H9 (cell line): ENCODE results near the gene GPC6. TPM values are rescaled to one million over a fixed set of nuclear protein-coding genes. Genes with fewer than 3 reads are reported as not detected.

ENCODE experiments used
- DNase-seq: peaks from one replicate; pipeline ENCODE4 v3.0.0-alpha.2; 2017
- H2AFZ ChIP-seq: one replicate; pipeline ENCODE4 v1.6.1; 2013; ENCODE audit warnings: mild to moderate bottlenecking, low read length, control low read depth, moderate library complexity
- H2AK5ac ChIP-seq: 2 replicates; pipeline ENCODE4 v1.6.1; 2013; ENCODE audit warnings: low read length, control low read depth, mixed read lengths; ENCODE audit not compliant: insufficient read length
- H2BK120ac ChIP-seq: one replicate; pipeline ENCODE4 v1.6.1; 2013; ENCODE audit warnings: low read depth, mild to moderate bottlenecking, low read length, control low read depth, inconsistent platforms; ENCODE audit not compliant: poor library complexity, severe bottlenecking
- H2BK12ac ChIP-seq: 2 replicates; pipeline ENCODE4 v1.6.1; 2013; ENCODE audit warnings: low read length, control low read depth, mixed read lengths, low read depth; ENCODE audit not compliant: insufficient read length
- H2BK15ac ChIP-seq: 2 replicates; pipeline ENCODE4 v1.6.1; 2013; ENCODE audit warnings: low read depth, low read length, control low read depth
- H2BK20ac ChIP-seq: one replicate; pipeline ENCODE4 v1.6.1; 2013; ENCODE audit warnings: low read depth, mild to moderate bottlenecking, low read length, control low read depth, inconsistent platforms; ENCODE audit not compliant: poor library complexity, severe bottlenecking
- H2BK5ac ChIP-seq: 2 replicates; pipeline ENCODE4 v1.6.1; 2013; ENCODE audit warnings: low read length, control low read depth, mixed read lengths; ENCODE audit not compliant: insufficient read length
- H3K14ac ChIP-seq: 2 replicates; pipeline ENCODE4 v1.6.1; 2013; ENCODE audit warnings: low read length, control low read depth; ENCODE audit not compliant: insufficient read depth
- H3K18ac ChIP-seq: 2 replicates; pipeline ENCODE4 v1.6.1; 2013; ENCODE audit warnings: low read depth, mild to moderate bottlenecking, mixed read lengths, low read length, control low read depth; ENCODE audit not compliant: insufficient read length
- H3K23ac ChIP-seq: 2 replicates; pipeline ENCODE4 v1.6.1; 2013; ENCODE audit warnings: low read length, control low read depth, mixed read lengths, low read depth; ENCODE audit not compliant: insufficient read length
- H3K23me2 ChIP-seq: 2 replicates; pipeline ENCODE4 v1.6.1; 2013; ENCODE audit warnings: low read depth, mild to moderate bottlenecking, mixed read lengths, low read length, control low read depth; ENCODE audit not compliant: insufficient read length, poor library complexity, severe bottlenecking
- H3K27ac ChIP-seq: 2 replicates; pipeline ENCODE4 v1.5.1; 2013; ENCODE audit warnings: low read length, control low read depth, mixed read lengths, low read depth; ENCODE audit not compliant: insufficient read length
- H3K27me3 ChIP-seq: 2 replicates; pipeline ENCODE4 v1.6.1; 2013; ENCODE audit warnings: low read length, control low read depth, inconsistent platforms; ENCODE audit not compliant: insufficient read depth
- H3K4ac ChIP-seq: 2 replicates; pipeline ENCODE4 v1.6.1; 2013; ENCODE audit warnings: low read depth, mild to moderate bottlenecking, control low read depth, inconsistent platforms, low read length, moderate library complexity
- H3K4me1 ChIP-seq: 2 replicates; pipeline ENCODE4 v1.6.1; 2013; ENCODE audit warnings: low read length, control low read depth, inconsistent platforms; ENCODE audit not compliant: insufficient read depth
- H3K4me2 ChIP-seq: 2 replicates; pipeline ENCODE4 v1.6.1; 2013; ENCODE audit warnings: low read length, control low read depth, mixed read lengths; ENCODE audit not compliant: insufficient read length, insufficient read depth
- H3K56ac ChIP-seq: 2 replicates; pipeline ENCODE4 v1.6.1; 2013; ENCODE audit warnings: low read depth, mild to moderate bottlenecking, mixed read lengths, low read length, control low read depth; ENCODE audit not compliant: insufficient read length
- H3K79me1 ChIP-seq: 2 replicates; pipeline ENCODE4 v1.6.1; 2013; ENCODE audit warnings: low read depth, mild to moderate bottlenecking, moderate library complexity, low read length, control low read depth, inconsistent platforms; ENCODE audit not compliant: insufficient read depth, poor library complexity, severe bottlenecking
- H3K79me2 ChIP-seq: 2 replicates; pipeline ENCODE4 v1.6.1; 2013; ENCODE audit warnings: low read length, control low read depth, inconsistent platforms; ENCODE audit not compliant: insufficient read depth
- H3K9ac ChIP-seq: 2 replicates; pipeline ENCODE4 v1.6.1; 2013; ENCODE audit warnings: low read length, control low read depth, mixed read lengths; ENCODE audit not compliant: insufficient read length; ENCODE audit errors: extremely low read depth
- H3K9me3 ChIP-seq: one replicate; pipeline ENCODE4 v1.6.1; 2013; ENCODE audit warnings: low read depth, low read length, inconsistent platforms; ENCODE audit not compliant: control insufficient read depth
- H3T11ph ChIP-seq: one replicate; pipeline ENCODE4 v1.6.1; 2013; ENCODE audit warnings: mild to moderate bottlenecking, low read length, control low read depth, inconsistent platforms
- H4K20me1 ChIP-seq: one replicate; pipeline ENCODE4 v1.6.1; 2013; ENCODE audit not compliant: control insufficient read depth, insufficient read length, insufficient read depth
- H4K5ac ChIP-seq: 2 replicates; pipeline ENCODE4 v1.6.1; 2013; ENCODE audit warnings: low read depth, mild to moderate bottlenecking, mixed read lengths, low read length, control low read depth; ENCODE audit not compliant: insufficient read length
- H4K8ac ChIP-seq: replicated peaks from 2 replicates; pipeline ENCODE4 v1.6.1; 2013; ENCODE audit warnings: low read length, control low read depth, mixed read lengths, low read depth; ENCODE audit not compliant: insufficient read length
- H4K91ac ChIP-seq: 2 replicates; pipeline ENCODE4 v1.6.1; 2013; ENCODE audit warnings: low read depth, mild to moderate bottlenecking, moderate library complexity, mixed read lengths, low read length, control low read depth; ENCODE audit not compliant: insufficient read length
- H3K27ac Mint-ChIP-seq, 3 experiments: 2 replicates in 2 of 3; 3 replicates in 1 of 3; pipeline ENCODE4 v1.8.0; 2020 to 2021; ENCODE audit warnings: mixed read lengths in 3 of 3, mild to moderate bottlenecking in 1 of 3, moderate library complexity in 1 of 3
- H3K27me3 Mint-ChIP-seq: 2 replicates; pipeline ENCODE4 v1.8.0; 2021; ENCODE audit warnings: low read depth, mild to moderate bottlenecking, moderate library complexity, mixed read lengths
- H3K36me3 Mint-ChIP-seq, 3 experiments: 2 replicates in 2 of 3; 3 replicates in 1 of 3; pipeline ENCODE4 v1.8.0; 2020 to 2021; ENCODE audit warnings: low read depth in 3 of 3, mixed read lengths in 3 of 3; ENCODE audit not compliant: insufficient read depth in 1 of 3
- H3K4me1 Mint-ChIP-seq, 2 experiments: 2 replicates each; pipeline ENCODE4 v1.8.0; 2020; ENCODE audit warnings: mixed read lengths in 2 of 2
- H3K4me3 Mint-ChIP-seq, 2 experiments: 2 replicates in 1 of 2; 3 replicates in 1 of 2; pipeline ENCODE4 v1.8.0; 2020 to 2021; ENCODE audit warnings: mild to moderate bottlenecking in 2 of 2, mixed read lengths in 2 of 2, moderate library complexity in 1 of 2
- H3K9me3 Mint-ChIP-seq, 2 experiments: 2 replicates in 1 of 2; 3 replicates in 1 of 2; pipeline ENCODE4 v1.8.0; 2020; ENCODE audit warnings: mild to moderate bottlenecking in 2 of 2, mixed read lengths in 2 of 2, moderate library complexity in 1 of 2
- WGBS: extraction: QIAGEN DNeasy Blood & Tissue Kit; methylation state at CpG from one replicate; pipeline ENCODE4 v1.1.7; 2013; ENCODE audit warnings: missing lambda C conversion rate, low lambda C conversion rate, mixed read lengths; ENCODE audit not compliant: insufficient read length; ENCODE audit errors: extremely low coverage; 5-methylcytosine and 5-hydroxymethylcytosine counted together
- total RNA-seq: library from RNA; stranded (reverse); gene quantifications from 2 replicates; pipeline ENCODE4 v1.2.1, GENCODE V29; 2021
- TF ChIP-seq, protein P1 (sequence below): fragments of 200-600 bp; sonication (generic); conservative IDR thresholded peaks from 3 replicates; pipeline ENCODE4 v1.8.0; 2021; ENCODE audit warnings: antibody characterized with exemption, mild to moderate bottlenecking

GPC6 gene
- total RNA-seq, 1 experiment from 2014 or later: 15.6 TPM

DNA sequence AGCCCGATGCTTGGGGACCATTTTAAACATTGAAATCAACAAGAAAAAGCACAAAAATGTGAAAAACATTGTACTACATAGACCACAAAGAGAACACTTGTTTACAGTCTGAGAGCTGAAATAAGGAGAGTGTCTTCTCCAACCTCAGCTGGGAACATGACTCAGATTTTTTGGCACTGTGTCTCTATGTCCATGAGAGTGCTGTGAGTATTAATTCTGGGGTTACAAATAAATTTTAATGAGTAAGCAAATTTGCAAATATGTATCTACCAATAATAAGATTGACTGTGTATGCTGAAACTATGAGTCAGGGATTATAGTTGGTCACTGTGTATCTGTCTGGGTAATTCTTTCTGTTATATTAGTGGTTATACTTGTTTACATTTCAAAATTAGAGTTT is 1078.9 kb downstream of the GPC6 start:
- H2AK5ac ChIP-seq: no peak overlapping the region
- H4K20me1 ChIP-seq: no peaks in the 10 kb centered on the region
- no peak overlapping the region for H3K14ac ChIP-seq
- H4K91ac ChIP-seq: no peak overlapping the region
- no peak overlapping the region for H2BK120ac ChIP-seq
- peaks cover 4% of the 10 kb centered on the region for H3K4me1 ChIP-seq
- no peak overlapping the region for H2BK20ac ChIP-seq
- no peaks in the 10 kb centered on the region for H3K27me3 Mint-ChIP-seq
- no peak overlapping the region for H3K18ac ChIP-seq
- H3K79me1 ChIP-seq: no peaks in the 10 kb centered on the region
- no peak overlapping the region for H3K9ac ChIP-seq
- no peak overlapping the region for H2AFZ ChIP-seq
- H2BK12ac ChIP-seq: no peak overlapping the region
- H3K23me2 ChIP-seq: no peaks in the 10 kb centered on the region
- no peak overlapping the region for H4K8ac ChIP-seq
- DNase-seq: no peak
- H3K27ac ChIP-seq: no peak overlapping the region
- TF ChIP-seq, protein P1, sequence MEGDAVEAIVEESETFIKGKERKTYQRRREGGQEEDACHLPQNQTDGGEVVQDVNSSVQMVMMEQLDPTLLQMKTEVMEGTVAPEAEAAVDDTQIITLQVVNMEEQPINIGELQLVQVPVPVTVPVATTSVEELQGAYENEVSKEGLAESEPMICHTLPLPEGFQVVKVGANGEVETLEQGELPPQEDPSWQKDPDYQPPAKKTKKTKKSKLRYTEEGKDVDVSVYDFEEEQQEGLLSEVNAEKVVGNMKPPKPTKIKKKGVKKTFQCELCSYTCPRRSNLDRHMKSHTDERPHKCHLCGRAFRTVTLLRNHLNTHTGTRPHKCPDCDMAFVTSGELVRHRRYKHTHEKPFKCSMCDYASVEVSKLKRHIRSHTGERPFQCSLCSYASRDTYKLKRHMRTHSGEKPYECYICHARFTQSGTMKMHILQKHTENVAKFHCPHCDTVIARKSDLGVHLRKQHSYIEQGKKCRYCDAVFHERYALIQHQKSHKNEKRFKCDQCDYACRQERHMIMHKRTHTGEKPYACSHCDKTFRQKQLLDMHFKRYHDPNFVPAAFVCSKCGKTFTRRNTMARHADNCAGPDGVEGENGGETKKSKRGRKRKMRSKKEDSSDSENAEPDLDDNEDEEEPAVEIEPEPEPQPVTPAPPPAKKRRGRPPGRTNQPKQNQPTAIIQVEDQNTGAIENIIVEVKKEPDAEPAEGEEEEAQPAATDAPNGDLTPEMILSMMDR: no peak
- no peaks in the 10 kb centered on the region for H3K27me3 ChIP-seq
- no CpG with 5 or more reads among the region's 1 CpG for WGBS
- H3K56ac ChIP-seq: no peak overlapping the region
- no peak overlapping the region for H3K4me3 Mint-ChIP-seq
- H3K9me3 ChIP-seq: no peaks in the 10 kb centered on the region
- H3K4me1 Mint-ChIP-seq: peaks cover 20 to 23% of the 10 kb centered on the region in 2 experiments
- H3K4me2 ChIP-seq: no peak overlapping the region
- H3K9me3 Mint-ChIP-seq: no peaks in the 10 kb centered on the region
- H3T11ph ChIP-seq: no peak overlapping the region
- no peak overlapping the region for H3K27ac Mint-ChIP-seq
- H3K36me3 Mint-ChIP-seq: no peaks in the 10 kb centered on the region
- no peak overlapping the region for H3K23ac ChIP-seq
- no peak overlapping the region for H4K5ac ChIP-seq
- H3K4ac ChIP-seq: no peak overlapping the region
- H2BK5ac ChIP-seq: no peak overlapping the region
- no peak overlapping the region for H2BK15ac ChIP-seq
- no peaks in the 10 kb centered on the region for H3K79me2 ChIP-seq
